Spleen (tissue), 11 donors: ENCODE measurements around the gene CNTNAP5. TPM values are rescaled to one million over a fixed set of nuclear protein-coding genes. Genes with fewer than 3 reads are reported as not detected.
"Not testable (repeated sequence)": the region's sequence is repeated elsewhere in the genome, so short reads cannot be mapped to it uniquely, and the experiment has no call there.

Source experiments
- DNase-seq: peaks from one replicate; pipeline ENCODE4 v3.0.0-alpha.2; 2020
- H3K27ac ChIP-seq, 8 donors: fragments of 200-600 bp; sonication (generic) in 7 of 8; 1 replicate in 4 of 8; 2 replicates in 4 of 8; pipeline versions ENCODE4 v1.5.0 to v1.8.0; 2016 to 2021; ENCODE audit warnings: inconsistent platforms in 4 of 8, mild to moderate bottlenecking in 4 of 8, moderate library complexity in 1 of 8
- H3K27me3 ChIP-seq, 7 donors: fragments of 200-600 bp; sonication (generic) in 6 of 7; replicated peaks in 1 of 7; 1 replicate in 4 of 7; 2 replicates in 3 of 7; pipeline versions ENCODE4 v1.5.0 to v1.8.0; 2016 to 2021; ENCODE audit warnings: inconsistent platforms in 3 of 7, mild to moderate bottlenecking in 1 of 7
- H3K36me3 ChIP-seq, 6 donors: fragments of 200-600 bp; sonication (generic) in 5 of 6; 1 replicate in 4 of 6; 2 replicates in 2 of 6; pipeline versions ENCODE4 v1.5.0 to v1.8.0; 2016 to 2021; ENCODE audit warnings: inconsistent platforms in 2 of 6
- H3K4me1 ChIP-seq, 6 donors: fragments of 200-600 bp; sonication (generic) in 5 of 6; 1 replicate in 3 of 6; 2 replicates in 3 of 6; pipeline versions ENCODE4 v1.5.0 to v1.8.0; 2016 to 2021; ENCODE audit warnings: inconsistent platforms in 3 of 6
- H3K4me3 ChIP-seq, 8 donors: fragments of 200-600 bp; sonication (generic) in 7 of 8; 1 replicate in 4 of 8; 2 replicates in 4 of 8; pipeline versions ENCODE4 v1.5.0 to v1.8.0; 2016 to 2021; ENCODE audit warnings: inconsistent platforms in 4 of 8, mild to moderate bottlenecking in 4 of 8, moderate library complexity in 2 of 8
- H3K9me3 ChIP-seq, 8 donors: fragments of 200-600 bp; sonication (generic) in 7 of 8; 1 replicate in 4 of 8; 2 replicates in 4 of 8; pipeline versions ENCODE4 v1.5.0 to v1.8.0; 2016 to 2021; ENCODE audit warnings: inconsistent platforms in 4 of 8
- CTCF ChIP-seq, 11 experiments: fragments of 200-600 bp in 7 of 11; fragments of 450-650 bp in 4 of 11; sonication (generic) in 4 of 11; IDR thresholded peaks in 8 of 11; conservative IDR thresholded peaks in 3 of 11; 1 replicate in 7 of 11; 2 replicates in 4 of 11; pipeline versions ENCODE4 v1.4.0 to v1.8.0; 2016 to 2021; ENCODE audit warnings: antibody characterized with exemption in 11 of 11, inconsistent platforms in 4 of 11, mild to moderate bottlenecking in 1 of 11
- POLR2A ChIP-seq, 3 donors: fragments of 450-650 bp; IDR thresholded peaks; one replicate each; pipeline ENCODE4 v1.5.1; 2017; ENCODE audit warnings: antibody characterized with exemption in 3 of 3, mild to moderate bottlenecking in 1 of 3
- POLR2AphosphoS5 ChIP-seq, 3 donors: sonication (generic); formaldehyde crosslinking; IDR thresholded peaks; one replicate each; pipeline ENCODE4 v1.5.1; 2017; ENCODE audit warnings: antibody characterized with exemption in 3 of 3
- WGBS, 5 donors: extraction: QIAGEN DNeasy Blood & Tissue Kit in 3 of 5; methylation state at CpG; one replicate each; pipeline versions ENCODE4 v1.1.5 to v1.1.7; 2013 to 2018; 5-methylcytosine and 5-hydroxymethylcytosine counted together
- intact Hi-C: fragments of 100-400 bp; cut with DNase I; formaldehyde crosslinking; loops from one replicate; pipeline ENCODE4 v1.15.0; 2023; ENCODE audit warnings: low total_unique reads
- polyA plus RNA-seq, 3 donors: library from polyadenylated mRNA; stranded (reverse); fragments of 200-250 nt; gene quantifications; one replicate each; pipeline ENCODE4 v1.2.1, GENCODE V29; 2013
- total RNA-seq, 7 donors: library from RNA; depleted of rRNA in 3 of 7; stranded (reverse); fragments of >200 nt in 3 of 7; fragmentation: NEBNext Ultra II Directional in 4 of 7; extraction: Animal tissue kit (Norgen Biotek cat#: 25700) in 4 of 7; gene quantifications; one replicate each; pipeline versions ENCODE4 v1.1.0 to v1.2.1, GENCODE V29; 2016 to 2021
- donor health status: healthy with polysubstance abuse.
- donor health status: DM: no; HTN: no; CAD: no; lungs with moderate emphysema.
- donor health status: DM: no; HTN: no; CAD: no.
- donor health status: Bipolar disorder and iron deficiency.
- donor health status: healthy.
- donor health status: DM: no; HTN: no; CAD: no.
- donor health status: DM: yes; HTN: yes; CAD: no.

CNTNAP5 gene
- total and polyA plus RNA-seq, 10 donors: 0.18 TPM; not detected in 9

GRCh38 chr2:124354466-124354865 is 329.4 kb downstream of the CNTNAP5 start:
- H3K27me3 ChIP-seq: no peaks in the 10 kb centered on the region
- no peak overlapping the region for H3K4me3 ChIP-seq
- 50 to 62% (median 52%) methylated on average over 3 of the region's 3 CpGs for WGBS, 5 donors
- no peak overlapping the region for H3K27ac ChIP-seq
- no peaks in the 10 kb centered on the region for H3K36me3 ChIP-seq
- no peak for DNase-seq
- TF ChIP-seq CTCF (IDR thresholded peaks at IDR 0.05 in 8 of 11, conservative IDR thresholded peaks at IDR 0.05 in 3 of 11) (no peak), POLR2AphosphoS5 (IDR thresholded peaks at IDR 0.05) (no peak), POLR2A (IDR thresholded peaks at IDR 0.05) (no peak)
- H3K4me1 ChIP-seq: no peaks in the 10 kb centered on the region
- intact Hi-C loops: no loop called here
- peaks cover 0 to 2% (median 0%) of the 10 kb centered on the region in 8 donors for H3K9me3 ChIP-seq

- H3K27ac ChIP-seq, DNase-seq, H3K27me3 ChIP-seq, H3K36me3 ChIP-seq, intact Hi-C loops, H3K4me1 ChIP-seq, H3K4me3 ChIP-seq: not testable (repeated sequence)
- 93 to 99% (median 94%) methylated on average over 27 to 28 of the region's 28 CpGs for WGBS, 5 donors
- peaks cover 0 to 14% (median 0%) of the 10 kb centered on the region in 8 donors for H3K9me3 ChIP-seq
These were observed 336.9 kb downstream of the CNTNAP5 start for GRCh38 chr2:124361966-124362365.

- Histone ChIP-seq H3K27me3 (no peaks in the 10 kb centered on the region), H3K27ac (no peak overlapping the region), H3K4me1 (no peaks in the 10 kb centered on the region), H3K36me3 (no peaks in the 10 kb centered on the region), H3K9me3 (peaks cover 0 to 20% (median 0%) of the 10 kb centered on the region in 8 donors), H3K4me3 (no peak overlapping the region)
- no peak for DNase-seq
- intact Hi-C loops: no loop called here
- TF ChIP-seq POLR2AphosphoS5 (IDR thresholded peaks at IDR 0.05) (no peak), CTCF (IDR thresholded peaks at IDR 0.05 in 8 of 11, conservative IDR thresholded peaks at IDR 0.05 in 3 of 11) (no peak), POLR2A (IDR thresholded peaks at IDR 0.05) (no peak)
- 82 to 90% (median 86%) methylated on average over 4 of the region's 4 CpGs for WGBS, 5 donors
These were observed 344.1 kb downstream of the CNTNAP5 start for GRCh38 chr2:124369181-124369580.

- Histone ChIP-seq H3K36me3 (no peaks in the 10 kb centered on the region), H3K4me1 (no peaks in the 10 kb centered on the region), H3K4me3 (no peak overlapping the region), H3K27me3 (no peaks in the 10 kb centered on the region), H3K9me3 (peaks cover 0 to 17% (median 0%) of the 10 kb centered on the region in 8 donors), H3K27ac (no peak overlapping the region)
- no peak for DNase-seq
- intact Hi-C loops: no loop called here
- WGBS, 5 donors: 49 to 61% (median 57%) methylated on average over 3 of the region's 3 CpGs
- TF ChIP-seq POLR2AphosphoS5 (IDR thresholded peaks at IDR 0.05): no peak
- TF ChIP-seq CTCF (IDR thresholded peaks at IDR 0.05 in 8 of 11, conservative IDR thresholded peaks at IDR 0.05 in 3 of 11): no peak
- TF ChIP-seq POLR2A (IDR thresholded peaks at IDR 0.05): no peak
These were observed 355.2 kb downstream of the CNTNAP5 start for GRCh38 chr2:124380221-124380749.
